H9 (cell line): ENCODE results near the gene PTGER2. TPM values are rescaled to one million over a fixed set of nuclear protein-coding genes. Genes with fewer than 3 reads are reported as not detected.

Experiments used
- DNase-seq: peaks from one replicate; pipeline ENCODE4 v3.0.0-alpha.2; 2017
- H2AFZ ChIP-seq: one replicate; pipeline ENCODE4 v1.6.1; 2013; ENCODE audit warnings: mild to moderate bottlenecking, low read length, control low read depth, moderate library complexity
- H2AK5ac ChIP-seq: 2 replicates; pipeline ENCODE4 v1.6.1; 2013; ENCODE audit warnings: low read length, control low read depth, mixed read lengths; ENCODE audit not compliant: insufficient read length
- H2BK120ac ChIP-seq: one replicate; pipeline ENCODE4 v1.6.1; 2013; ENCODE audit warnings: low read depth, mild to moderate bottlenecking, low read length, control low read depth, inconsistent platforms; ENCODE audit not compliant: poor library complexity, severe bottlenecking
- H2BK12ac ChIP-seq: 2 replicates; pipeline ENCODE4 v1.6.1; 2013; ENCODE audit warnings: low read length, control low read depth, mixed read lengths, low read depth; ENCODE audit not compliant: insufficient read length
- H2BK15ac ChIP-seq: 2 replicates; pipeline ENCODE4 v1.6.1; 2013; ENCODE audit warnings: low read depth, low read length, control low read depth
- H2BK20ac ChIP-seq: one replicate; pipeline ENCODE4 v1.6.1; 2013; ENCODE audit warnings: low read depth, mild to moderate bottlenecking, low read length, control low read depth, inconsistent platforms; ENCODE audit not compliant: poor library complexity, severe bottlenecking
- H2BK5ac ChIP-seq: 2 replicates; pipeline ENCODE4 v1.6.1; 2013; ENCODE audit warnings: low read length, control low read depth, mixed read lengths; ENCODE audit not compliant: insufficient read length
- H3K14ac ChIP-seq: 2 replicates; pipeline ENCODE4 v1.6.1; 2013; ENCODE audit warnings: low read length, control low read depth; ENCODE audit not compliant: insufficient read depth
- H3K18ac ChIP-seq: 2 replicates; pipeline ENCODE4 v1.6.1; 2013; ENCODE audit warnings: low read depth, mild to moderate bottlenecking, mixed read lengths, low read length, control low read depth; ENCODE audit not compliant: insufficient read length
- H3K23ac ChIP-seq: 2 replicates; pipeline ENCODE4 v1.6.1; 2013; ENCODE audit warnings: low read length, control low read depth, mixed read lengths, low read depth; ENCODE audit not compliant: insufficient read length
- H3K23me2 ChIP-seq: 2 replicates; pipeline ENCODE4 v1.6.1; 2013; ENCODE audit warnings: low read depth, mild to moderate bottlenecking, mixed read lengths, low read length, control low read depth; ENCODE audit not compliant: insufficient read length, poor library complexity, severe bottlenecking
- H3K27ac ChIP-seq: 2 replicates; pipeline ENCODE4 v1.5.1; 2013; ENCODE audit warnings: low read length, control low read depth, mixed read lengths, low read depth; ENCODE audit not compliant: insufficient read length
- H3K27me3 ChIP-seq: 2 replicates; pipeline ENCODE4 v1.6.1; 2013; ENCODE audit warnings: low read length, control low read depth, inconsistent platforms; ENCODE audit not compliant: insufficient read depth
- H3K4ac ChIP-seq: 2 replicates; pipeline ENCODE4 v1.6.1; 2013; ENCODE audit warnings: low read depth, mild to moderate bottlenecking, control low read depth, inconsistent platforms, low read length, moderate library complexity
- H3K4me1 ChIP-seq: 2 replicates; pipeline ENCODE4 v1.6.1; 2013; ENCODE audit warnings: low read length, control low read depth, inconsistent platforms; ENCODE audit not compliant: insufficient read depth
- H3K4me2 ChIP-seq: 2 replicates; pipeline ENCODE4 v1.6.1; 2013; ENCODE audit warnings: low read length, control low read depth, mixed read lengths; ENCODE audit not compliant: insufficient read length, insufficient read depth
- H3K56ac ChIP-seq: 2 replicates; pipeline ENCODE4 v1.6.1; 2013; ENCODE audit warnings: low read depth, mild to moderate bottlenecking, mixed read lengths, low read length, control low read depth; ENCODE audit not compliant: insufficient read length
- H3K79me1 ChIP-seq: 2 replicates; pipeline ENCODE4 v1.6.1; 2013; ENCODE audit warnings: low read depth, mild to moderate bottlenecking, moderate library complexity, low read length, control low read depth, inconsistent platforms; ENCODE audit not compliant: insufficient read depth, poor library complexity, severe bottlenecking
- H3K79me2 ChIP-seq: 2 replicates; pipeline ENCODE4 v1.6.1; 2013; ENCODE audit warnings: low read length, control low read depth, inconsistent platforms; ENCODE audit not compliant: insufficient read depth
- H3K9ac ChIP-seq: 2 replicates; pipeline ENCODE4 v1.6.1; 2013; ENCODE audit warnings: low read length, control low read depth, mixed read lengths; ENCODE audit not compliant: insufficient read length; ENCODE audit errors: extremely low read depth
- H3K9me3 ChIP-seq: one replicate; pipeline ENCODE4 v1.6.1; 2013; ENCODE audit warnings: low read depth, low read length, inconsistent platforms; ENCODE audit not compliant: control insufficient read depth
- H3T11ph ChIP-seq: one replicate; pipeline ENCODE4 v1.6.1; 2013; ENCODE audit warnings: mild to moderate bottlenecking, low read length, control low read depth, inconsistent platforms
- H4K20me1 ChIP-seq: one replicate; pipeline ENCODE4 v1.6.1; 2013; ENCODE audit not compliant: control insufficient read depth, insufficient read length, insufficient read depth
- H4K5ac ChIP-seq: 2 replicates; pipeline ENCODE4 v1.6.1; 2013; ENCODE audit warnings: low read depth, mild to moderate bottlenecking, mixed read lengths, low read length, control low read depth; ENCODE audit not compliant: insufficient read length
- H4K8ac ChIP-seq: replicated peaks from 2 replicates; pipeline ENCODE4 v1.6.1; 2013; ENCODE audit warnings: low read length, control low read depth, mixed read lengths, low read depth; ENCODE audit not compliant: insufficient read length
- H4K91ac ChIP-seq: 2 replicates; pipeline ENCODE4 v1.6.1; 2013; ENCODE audit warnings: low read depth, mild to moderate bottlenecking, moderate library complexity, mixed read lengths, low read length, control low read depth; ENCODE audit not compliant: insufficient read length
- H3K27ac Mint-ChIP-seq, 3 experiments: 2 replicates in 2 of 3; 3 replicates in 1 of 3; pipeline ENCODE4 v1.8.0; 2020 to 2021; ENCODE audit warnings: mixed read lengths in 3 of 3, mild to moderate bottlenecking in 1 of 3, moderate library complexity in 1 of 3
- H3K27me3 Mint-ChIP-seq: 2 replicates; pipeline ENCODE4 v1.8.0; 2021; ENCODE audit warnings: low read depth, mild to moderate bottlenecking, moderate library complexity, mixed read lengths
- H3K36me3 Mint-ChIP-seq, 3 experiments: 2 replicates in 2 of 3; 3 replicates in 1 of 3; pipeline ENCODE4 v1.8.0; 2020 to 2021; ENCODE audit warnings: low read depth in 3 of 3, mixed read lengths in 3 of 3; ENCODE audit not compliant: insufficient read depth in 1 of 3
- H3K4me1 Mint-ChIP-seq, 2 experiments: 2 replicates each; pipeline ENCODE4 v1.8.0; 2020; ENCODE audit warnings: mixed read lengths in 2 of 2
- H3K4me3 Mint-ChIP-seq, 2 experiments: 2 replicates in 1 of 2; 3 replicates in 1 of 2; pipeline ENCODE4 v1.8.0; 2020 to 2021; ENCODE audit warnings: mild to moderate bottlenecking in 2 of 2, mixed read lengths in 2 of 2, moderate library complexity in 1 of 2
- H3K9me3 Mint-ChIP-seq, 2 experiments: 2 replicates in 1 of 2; 3 replicates in 1 of 2; pipeline ENCODE4 v1.8.0; 2020; ENCODE audit warnings: mild to moderate bottlenecking in 2 of 2, mixed read lengths in 2 of 2, moderate library complexity in 1 of 2
- CTCF ChIP-seq: fragments of 200-600 bp; sonication (generic); conservative IDR thresholded peaks from 3 replicates; pipeline ENCODE4 v1.8.0; 2021; ENCODE audit warnings: antibody characterized with exemption, mild to moderate bottlenecking
- WGBS: extraction: QIAGEN DNeasy Blood & Tissue Kit; methylation state at CpG from one replicate; pipeline ENCODE4 v1.1.7; 2013; ENCODE audit warnings: missing lambda C conversion rate, low lambda C conversion rate, mixed read lengths; ENCODE audit not compliant: insufficient read length; ENCODE audit errors: extremely low coverage; 5-methylcytosine and 5-hydroxymethylcytosine counted together
- long read RNA-seq: library from polyadenylated mRNA; unstranded; transcript quantifications from one replicate; pipeline ENCODE4 v2.0.0, GENCODE V29; 2020
- total RNA-seq: library from RNA; stranded (reverse); gene quantifications from 2 replicates; pipeline ENCODE4 v1.2.1, GENCODE V29; 2021

PTGER2 gene
- total RNA-seq = 0.68 and 1.0 TPM in 2 replicates
- long read RNA-seq, transcript PTGER2-201 (2 exons, 2,383 nt) = major isoform, 7 of 7 reads
- long read RNA-seq, partial matches to known transcripts = 0 of 7 reads
- long read RNA-seq, other reads (novel, unspliced or antisense) = 0 of 7 reads

GRCh38 chr14:52313903-52314594 is at the start of gene PTGER2:
TSS of gene PTGER2 (plus strand) at chr14:52314312. CDS start at chr14:52314549, 237 bp downstream.
- Histone ChIP-seq H3K79me1 (no peaks in the 10 kb centered on the region), H4K20me1 (no peaks in the 10 kb centered on the region), H3K27ac (no peak within 1 kb of the TSS), H3K23ac (no peak within 1 kb of the TSS), H3K9me3 (no peaks in the 10 kb centered on the region), H3K4me1 (0 out of 2 replicates have a peak, but pooled peaks cover 2% of the 10 kb centered on the region), H3K23me2 (peaks cover 12% of the 10 kb centered on the region), H2AK5ac (no peak within 1 kb of the TSS), H4K91ac (no peak within 1 kb of the TSS), H3K79me2 (no peaks in the 10 kb centered on the region), H3T11ph (no peak within 1 kb of the TSS), H3K14ac (peak within 1 kb of the TSS; percentile 51; the same call in 1 of the 2 replicates), H2BK12ac (no peak within 1 kb of the TSS), H3K18ac (no peak within 1 kb of the TSS), H4K8ac (no peak within 1 kb of the TSS), H3K9ac (no peak within 1 kb of the TSS), H2BK15ac (no peak within 1 kb of the TSS), H3K27me3 (peaks cover 37% of the 10 kb centered on the region; the same call in 1 of the 2 replicates), H2BK120ac (no peak within 1 kb of the TSS), H4K5ac (no peak within 1 kb of the TSS), H2BK5ac (no peak within 1 kb of the TSS), H3K4ac (no peak within 1 kb of the TSS), H2AFZ (no peak within 1 kb of the TSS), H2BK20ac (no peak within 1 kb of the TSS), H3K56ac (no peak within 1 kb of the TSS), H3K4me2 (peak within 1 kb of the TSS; percentile 86)
- peaks cover 0 to 5% (median 0%) of the 10 kb centered on the region in 3 experiments; a peak in 3 of 7 replicates for H3K36me3 Mint-ChIP-seq
- DNase-seq = peak; percentile 59
- H3K4me3 Mint-ChIP-seq = peak within 1 kb of the TSS; percentile 77 to 98
- WGBS = no CpG with 5 or more reads among the region's 73 CpGs
- no peak for TF ChIP-seq CTCF
- peaks cover 21 to 27% of the 10 kb centered on the region in 2 experiments for H3K4me1 Mint-ChIP-seq
- H3K27me3 Mint-ChIP-seq = peaks cover 79% of the 10 kb centered on the region
- no peaks in the 10 kb centered on the region for H3K9me3 Mint-ChIP-seq
- no peak within 1 kb of the TSS; a peak in 1 of 7 replicates for H3K27ac Mint-ChIP-seq
